ENCODE results near the gene CDH4.

GRCh38 chr20:61779176-61779965, 527.3 kb downstream of the CDH4 start:
- no peak for TF ChIP-seq CTCF (IDR thresholded peaks at IDR 0.05)
- no peak for TF ChIP-seq POLR2A (IDR thresholded peaks at IDR 0.05)
